Immature natural killer cell (primary cell): Measurements from ENCODE around the gene HIVEP3. TPM values are rescaled to one million over a fixed set of nuclear protein-coding genes. Genes with fewer than 3 reads are reported as not detected.

Source experiments
- DNase-seq, 3 donors: peaks; one replicate each; pipeline ENCODE4 v3.0.0; 2022; ENCODE audit warnings: mixed read lengths in 1 of 3
- H3K27ac Mint-ChIP-seq, 6 donors: one replicate each; pipeline ENCODE4 v1.8.0; 2020; ENCODE audit warnings: mixed read lengths in 6 of 6, mild to moderate bottlenecking in 5 of 6, inconsistent platforms in 4 of 6, moderate library complexity in 3 of 6
- H3K27me3 Mint-ChIP-seq, 3 donors: one replicate each; pipeline ENCODE4 v1.8.0; 2020 to 2021; ENCODE audit warnings: low read depth in 3 of 3, mild to moderate bottlenecking in 3 of 3, mixed read lengths in 3 of 3, moderate library complexity in 3 of 3, inconsistent platforms in 1 of 3
- H3K36me3 Mint-ChIP-seq, 3 donors: one replicate each; pipeline ENCODE4 v1.8.0; 2020; ENCODE audit warnings: mixed read lengths in 3 of 3, inconsistent platforms in 2 of 3, mild to moderate bottlenecking in 2 of 3
- H3K4me1 Mint-ChIP-seq, 2 donors: one replicate each; pipeline ENCODE4 v1.8.0; 2020; ENCODE audit warnings: inconsistent platforms in 2 of 2, mild to moderate bottlenecking in 2 of 2, mixed read lengths in 2 of 2, moderate library complexity in 1 of 2
- H3K4me3 Mint-ChIP-seq, 5 donors: one replicate each; pipeline ENCODE4 v1.8.0; 2020; ENCODE audit warnings: mild to moderate bottlenecking in 5 of 5, mixed read lengths in 5 of 5, inconsistent platforms in 3 of 5, moderate library complexity in 3 of 5
- H3K9me3 Mint-ChIP-seq, 6 donors: one replicate each; pipeline ENCODE4 v1.8.0; 2020; ENCODE audit warnings: mild to moderate bottlenecking in 6 of 6, mixed read lengths in 6 of 6, inconsistent platforms in 4 of 6, moderate library complexity in 3 of 6
- polyA plus RNA-seq, 3 donors: library from polyadenylated mRNA; unstranded; fragments of 300-500 nt; fragmentation: Illumina TruSeq; gene quantifications; one replicate each; pipeline ENCODE4 v1.2.3, GENCODE V29; 2021

The HIVEP3 gene
- polyA plus RNA-seq, 3 donors from 2014 or later, result 9.8 to 24.1 (median 15.5) TPM

GRCh38 chr1:41917835-41918449, 780 bp downstream of the HIVEP3 start:
- H3K27me3 Mint-ChIP-seq, result peaks cover 7 to 10% (median 10%) of the 10 kb centered on the region in 3 donors
- no peaks in the 10 kb centered on the region for H3K9me3 Mint-ChIP-seq
- H3K27ac Mint-ChIP-seq, result peak overlapping the region; percentile 95 to 100 (median 98)
- peak; percentile 48 to 55 (median 53) for DNase-seq
- peaks cover 0 to 4% (median 0%) of the 10 kb centered on the region in 3 donors for H3K36me3 Mint-ChIP-seq
- H3K4me3 Mint-ChIP-seq, result peak overlapping the region; percentile 87 to 99 (median 91)
- peaks cover 80 to 90% of the 10 kb centered on the region in 2 donors for H3K4me1 Mint-ChIP-seq

GRCh38 chr1:41917076-41917475, 1.6 kb downstream of the HIVEP3 start:
- no peak for DNase-seq
- Mint-ChIP-seq H3K4me1 (peaks cover 88 to 98% of the 10 kb centered on the region in 2 donors), H3K36me3 (peaks cover 0 to 4% (median 0%) of the 10 kb centered on the region in 3 donors), H3K9me3 (no peaks in the 10 kb centered on the region), H3K27me3 (peaks cover 7 to 10% (median 10%) of the 10 kb centered on the region in 3 donors), H3K27ac (peak overlapping the region; percentile 91 to 100 (median 97)), H3K4me3 (peak overlapping the region; percentile 87 to 99 (median 91))

DNA sequence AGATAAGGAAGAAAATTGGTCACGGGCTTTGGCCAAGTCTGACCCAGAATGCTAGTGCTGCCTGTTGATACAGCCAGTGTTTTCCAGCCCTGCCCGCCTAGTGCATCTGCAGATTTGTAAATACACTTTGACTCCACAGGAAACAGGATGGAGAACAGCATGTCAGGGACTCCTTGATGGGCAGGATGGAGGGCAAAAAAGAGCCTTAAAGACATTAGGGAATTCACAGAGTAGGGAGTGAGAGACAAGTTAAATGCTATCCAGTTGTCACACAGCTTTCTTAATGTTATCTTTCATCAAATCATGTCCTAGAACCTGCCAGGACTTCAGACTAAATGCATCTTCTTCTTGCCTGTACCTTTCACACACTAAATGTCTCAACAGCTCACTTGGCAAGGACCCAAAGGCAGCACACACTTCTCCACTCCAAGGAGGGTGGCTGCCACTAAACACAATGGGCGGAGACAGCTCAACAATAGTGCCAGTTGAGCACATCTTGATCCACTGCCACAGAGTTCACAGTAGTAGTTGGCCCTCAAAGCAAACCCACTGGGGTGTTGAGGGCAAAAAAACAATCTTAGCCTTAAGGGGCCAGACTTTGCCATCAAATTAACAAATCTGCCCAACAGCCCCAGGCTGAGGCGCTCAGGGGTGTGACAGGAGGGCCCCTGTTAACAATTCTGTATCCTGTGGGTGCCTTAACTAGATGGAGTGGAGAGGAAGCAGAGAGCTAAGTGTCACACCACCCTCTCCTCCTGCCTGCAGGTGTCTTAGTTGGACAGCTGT, 2.7 kb downstream of the HIVEP3 start:
- Mint-ChIP-seq H3K27me3 (peaks cover 7 to 10% (median 10%) of the 10 kb centered on the region in 3 donors), H3K9me3 (no peaks in the 10 kb centered on the region), H3K4me3 (peak overlapping the region; percentile 87 to 99 (median 91)), H3K4me1 (peaks cover 92 to 97% of the 10 kb centered on the region in 2 donors), H3K27ac (peak overlapping the region; percentile 91 to 100 (median 97)), H3K36me3 (peaks cover 0 to 5% (median 0%) of the 10 kb centered on the region in 3 donors)
- DNase-seq, result peak; percentile 61 to 78 (median 70)

DNA sequence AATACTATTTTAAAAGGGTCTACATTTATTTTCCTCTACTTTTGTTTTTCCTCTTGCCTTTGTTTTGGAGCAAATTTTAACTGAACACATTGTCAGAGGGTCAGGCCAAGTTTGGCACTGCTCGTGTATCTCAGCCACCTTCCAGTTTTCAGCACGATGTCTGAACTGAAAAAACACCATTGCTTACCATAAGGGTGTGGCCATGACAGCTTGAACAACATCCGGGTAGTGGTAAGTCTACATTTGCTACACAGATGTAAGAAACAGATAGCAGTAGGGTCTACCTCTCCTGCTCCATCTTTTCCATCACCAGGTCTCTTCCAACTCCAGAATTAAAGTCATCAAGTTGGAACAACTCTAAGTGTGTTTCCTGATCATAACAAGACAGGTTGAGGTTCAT, 4.2 kb downstream of the HIVEP3 start:
- Mint-ChIP-seq H3K4me3 (peak overlapping the region; percentile 66 to 99 (median 90)), H3K4me1 (peaks cover 78 to 97% of the 10 kb centered on the region in 2 donors), H3K27ac (peak overlapping the region; percentile 95 to 100 (median 97)), H3K9me3 (no peaks in the 10 kb centered on the region), H3K27me3 (peaks cover 2 to 4% (median 3%) of the 10 kb centered on the region in 3 donors), H3K36me3 (peaks cover 0 to 8% (median 0%) of the 10 kb centered on the region in 3 donors)
- DNase-seq, result peak; percentile 43 to 62 (median 49)

DNA sequence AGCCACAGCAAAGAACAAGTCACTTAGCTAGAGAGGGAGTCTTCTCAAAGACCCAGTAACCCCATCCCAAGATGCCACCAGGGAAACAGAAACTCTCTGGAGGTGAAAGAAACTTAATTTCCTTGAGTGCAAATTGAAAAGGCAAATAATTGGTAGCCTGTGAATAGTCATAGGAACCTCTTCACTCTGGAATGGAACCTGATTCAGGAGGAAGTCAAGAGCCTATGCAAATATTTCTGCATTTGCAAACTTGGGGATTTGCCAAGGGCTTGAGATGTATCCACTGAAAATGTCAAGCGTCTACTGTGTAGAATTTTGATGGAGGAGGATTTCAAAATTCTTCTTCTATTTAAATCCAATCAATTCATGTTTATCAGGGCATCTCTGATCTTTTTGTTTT, 5.7 kb downstream of the HIVEP3 start:
- peak overlapping the region in 2 of 5 donors; percentile 33 to 48 for H3K4me3 Mint-ChIP-seq
- no peak for DNase-seq
- peaks cover 2 to 3% (median 2%) of the 10 kb centered on the region in 3 donors for H3K27me3 Mint-ChIP-seq
- H3K27ac Mint-ChIP-seq, result peak overlapping the region; percentile 95 to 100 (median 97)
- H3K9me3 Mint-ChIP-seq, result peaks cover 0 to 6% (median 0%) of the 10 kb centered on the region in 6 donors
- peaks cover 0 to 8% (median 0%) of the 10 kb centered on the region in 3 donors for H3K36me3 Mint-ChIP-seq
- H3K4me1 Mint-ChIP-seq, result peaks cover 68 to 98% of the 10 kb centered on the region in 2 donors

DNA sequence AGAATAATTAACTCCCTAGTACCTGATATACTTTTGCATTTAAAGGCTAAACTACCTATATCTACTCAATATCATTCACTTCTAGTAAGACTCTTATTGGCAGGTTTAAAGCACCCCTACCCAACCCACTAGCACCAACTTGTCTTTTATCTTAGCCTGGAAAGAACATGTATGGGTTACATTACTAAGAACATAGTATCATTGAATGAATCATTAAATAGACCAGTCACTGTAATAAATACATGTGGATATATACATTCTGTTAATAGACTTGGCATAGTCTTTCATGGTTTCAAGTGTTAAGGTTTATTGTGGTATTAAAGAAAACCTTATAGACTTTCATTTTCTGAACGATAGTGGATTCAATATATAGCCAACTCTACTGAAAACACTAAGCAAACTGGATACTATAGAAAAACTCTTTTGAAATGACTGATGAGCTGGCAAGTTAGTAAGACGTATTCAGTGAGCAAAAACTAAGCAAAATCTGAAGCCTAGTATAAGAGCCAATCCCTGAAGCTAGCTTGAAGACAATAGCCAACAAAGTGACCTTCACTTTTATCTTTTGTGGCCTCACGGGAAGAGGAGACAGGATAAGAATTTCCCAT, 10.3 kb downstream of the HIVEP3 start:
- Mint-ChIP-seq H3K36me3 (peaks cover 0 to 4% (median 2%) of the 10 kb centered on the region in 3 donors), H3K4me1 (peaks cover 40 to 90% of the 10 kb centered on the region in 2 donors), H3K9me3 (peaks cover 0 to 6% (median 0%) of the 10 kb centered on the region in 6 donors), H3K27me3 (peaks cover 0 to 3% (median 0%) of the 10 kb centered on the region in 3 donors), H3K4me3 (peak overlapping the region in 1 of 5 donors; percentile 9), H3K27ac (peak overlapping the region in 3 of 6 donors; percentile 5 to 33 (median 22))
- no peak for DNase-seq

DNA sequence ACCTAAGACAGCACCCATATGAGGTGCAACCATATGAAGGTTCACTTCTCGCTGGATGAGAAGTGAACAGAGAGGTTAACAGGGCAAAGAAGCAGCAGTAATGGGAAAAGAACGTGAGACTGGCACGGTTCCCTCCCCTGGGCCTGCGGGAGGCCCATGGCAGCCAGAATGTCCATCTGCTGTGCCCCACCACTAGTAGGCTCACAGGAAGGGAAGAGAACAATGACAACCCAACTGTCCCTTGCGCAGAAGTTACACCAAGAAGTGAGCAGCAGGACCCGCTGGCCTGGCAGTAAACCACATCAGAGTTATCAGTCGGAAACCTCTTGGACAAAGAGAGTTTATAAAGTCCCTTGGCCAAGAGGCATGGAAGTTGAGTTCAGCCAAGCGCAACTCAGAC, 11.3 kb downstream of the HIVEP3 start:
- peaks cover 0 to 4% (median 2%) of the 10 kb centered on the region in 3 donors for H3K36me3 Mint-ChIP-seq
- peaks cover 40 to 90% of the 10 kb centered on the region in 2 donors for H3K4me1 Mint-ChIP-seq
- no peak for DNase-seq
- H3K27me3 Mint-ChIP-seq, result peaks cover 0 to 3% (median 0%) of the 10 kb centered on the region in 3 donors
- peaks cover 0 to 6% (median 0%) of the 10 kb centered on the region in 6 donors for H3K9me3 Mint-ChIP-seq
- H3K4me3 Mint-ChIP-seq, result no peak overlapping the region
- H3K27ac Mint-ChIP-seq, result peak overlapping the region in 2 of 6 donors; percentile 18 to 36

GRCh38 chr1:41906943-41907342, 11.8 kb downstream of the HIVEP3 start:
- DNase-seq, result no peak
- H3K27me3 Mint-ChIP-seq, result peaks cover 0 to 3% (median 0%) of the 10 kb centered on the region in 3 donors
- H3K36me3 Mint-ChIP-seq, result peaks cover 0 to 4% (median 2%) of the 10 kb centered on the region in 3 donors
- H3K4me3 Mint-ChIP-seq, result no peak overlapping the region
- peaks cover 40 to 90% of the 10 kb centered on the region in 2 donors for H3K4me1 Mint-ChIP-seq
- peaks cover 0 to 6% (median 0%) of the 10 kb centered on the region in 6 donors for H3K9me3 Mint-ChIP-seq
- peak overlapping the region in 2 of 6 donors; percentile 40 to 64 for H3K27ac Mint-ChIP-seq

- peaks cover 0 to 9% (median 0%) of the 10 kb centered on the region in 3 donors for H3K27me3 Mint-ChIP-seq
Measured at GRCh38 chr1:41905093-41905675, 13.5 kb downstream of the HIVEP3 start.

GRCh38 chr1:41902664-41903063, 16.1 kb downstream of the HIVEP3 start:
- DNase-seq, result no peak
- peaks cover 72 to 92% of the 10 kb centered on the region in 2 donors for H3K4me1 Mint-ChIP-seq
- H3K9me3 Mint-ChIP-seq, result no peaks in the 10 kb centered on the region
- H3K36me3 Mint-ChIP-seq, result peaks cover 0 to 2% (median 0%) of the 10 kb centered on the region in 3 donors
- peaks cover 0 to 14% (median 8%) of the 10 kb centered on the region in 3 donors for H3K27me3 Mint-ChIP-seq
- peak overlapping the region; percentile 60 to 80 (median 74) for H3K4me3 Mint-ChIP-seq
- peak overlapping the region; percentile 93 to 97 (median 96) for H3K27ac Mint-ChIP-seq

More at GRCh38 chr1:41905093-41905675, 13.5 kb downstream of the HIVEP3 start:
- Mint-ChIP-seq H3K4me3 (peak overlapping the region in 1 of 5 donors; percentile 58), H3K36me3 (peaks cover 0 to 2% (median 0%) of the 10 kb centered on the region in 3 donors), H3K4me1 (peaks cover 53 to 92% of the 10 kb centered on the region in 2 donors), H3K27ac (peak overlapping the region in 3 of 6 donors; percentile 9 to 82 (median 76)), H3K9me3 (peaks cover 0 to 6% (median 0%) of the 10 kb centered on the region in 6 donors)
- no peak for DNase-seq

DNA sequence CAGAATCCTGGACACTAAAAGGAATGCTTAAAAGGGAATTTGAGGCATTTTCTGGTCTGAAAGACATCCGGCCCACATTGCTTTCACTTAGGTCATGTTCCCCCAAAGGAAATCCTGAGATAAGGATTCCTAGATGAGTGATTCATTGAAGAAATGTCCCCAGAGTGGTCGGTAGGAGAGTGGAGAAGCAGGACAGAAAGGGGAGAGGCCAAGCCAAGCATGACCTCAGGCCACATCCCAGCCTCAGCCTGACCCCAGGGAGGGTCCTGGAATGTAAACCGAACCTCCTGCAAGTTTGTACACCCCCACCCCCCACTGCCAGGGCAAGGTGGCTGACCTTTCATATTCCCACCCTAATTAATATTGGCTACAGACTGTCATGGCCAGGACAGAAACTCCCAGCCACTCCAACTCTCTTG, 16.6 kb downstream of the HIVEP3 start:
- Mint-ChIP-seq H3K4me1 (peaks cover 77 to 92% of the 10 kb centered on the region in 2 donors), H3K9me3 (no peaks in the 10 kb centered on the region), H3K27me3 (peaks cover 0 to 19% (median 11%) of the 10 kb centered on the region in 3 donors), H3K4me3 (peak overlapping the region; percentile 60 to 80 (median 74)), H3K27ac (peak overlapping the region; percentile 93 to 97 (median 96)), H3K36me3 (peaks cover 0 to 2% (median 0%) of the 10 kb centered on the region in 3 donors)
- DNase-seq, result no peak

- Mint-ChIP-seq H3K4me1 (peaks cover 82 to 92% of the 10 kb centered on the region in 2 donors), H3K36me3 (peaks cover 0 to 2% (median 0%) of the 10 kb centered on the region in 3 donors), H3K27ac (peak overlapping the region; percentile 93 to 97 (median 96)), H3K27me3 (peaks cover 0 to 18% (median 17%) of the 10 kb centered on the region in 3 donors), H3K9me3 (no peaks in the 10 kb centered on the region), H3K4me3 (peak overlapping the region; percentile 60 to 80 (median 74))
- DNase-seq, result no peak
Measured at GRCh38 chr1:41901551-41901950, 17.2 kb downstream of the HIVEP3 start.
